ENCODE data around the gene OPN1SW.

The OPN1SW gene, protein sequence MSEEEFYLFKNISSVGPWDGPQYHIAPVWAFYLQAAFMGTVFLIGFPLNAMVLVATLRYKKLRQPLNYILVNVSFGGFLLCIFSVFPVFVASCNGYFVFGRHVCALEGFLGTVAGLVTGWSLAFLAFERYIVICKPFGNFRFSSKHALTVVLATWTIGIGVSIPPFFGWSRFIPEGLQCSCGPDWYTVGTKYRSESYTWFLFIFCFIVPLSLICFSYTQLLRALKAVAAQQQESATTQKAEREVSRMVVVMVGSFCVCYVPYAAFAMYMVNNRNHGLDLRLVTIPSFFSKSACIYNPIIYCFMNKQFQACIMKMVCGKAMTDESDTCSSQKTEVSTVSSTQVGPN

DNA sequence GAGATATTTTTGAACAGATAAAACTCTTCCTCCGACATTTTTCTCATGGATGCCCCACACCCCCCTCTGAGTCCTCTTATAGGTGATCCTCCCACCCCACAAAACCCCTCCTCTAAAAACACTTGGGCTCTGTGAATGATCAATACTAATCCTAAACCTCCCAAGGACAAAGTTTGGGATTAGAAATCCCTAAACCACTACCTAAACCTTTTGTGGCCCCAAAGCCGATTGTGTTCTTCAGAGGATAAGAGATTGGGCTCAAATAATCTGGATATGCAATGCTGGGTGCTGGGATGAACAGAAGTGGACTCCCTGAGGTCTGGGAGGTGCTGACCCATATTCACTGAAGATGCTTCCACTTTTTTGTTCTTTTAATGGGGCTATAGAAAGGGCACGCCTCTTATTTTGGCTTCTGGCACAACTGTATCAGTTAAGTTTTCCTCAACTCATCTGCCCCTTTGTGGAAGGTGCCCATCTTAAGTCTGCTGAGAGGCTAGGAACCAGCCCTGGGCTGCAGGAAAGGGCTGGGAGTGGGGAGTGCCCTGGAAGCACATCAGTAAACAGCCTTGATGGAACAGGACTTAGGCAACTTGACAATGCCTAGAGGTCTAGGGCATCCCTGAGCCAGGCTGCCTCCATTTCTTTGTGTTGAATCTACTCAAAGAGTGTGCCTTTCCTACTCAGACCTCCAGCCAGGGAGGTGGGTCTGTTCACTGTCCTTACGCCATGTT, at the start of gene OPN1SW:
Gene OPN1SW, minus strand, starts transcription at position 51 of the 731 bp plus-strand sequence. Its CDS starts 13 bp downstream, at position 38.
- no peak within 1 kb of the TSS for H3K4me3 ChIP-seq (ENCODE audit: low read depth, low read length)
- no peak for DNase-seq (ENCODE audit: low read depth)
- TF ChIP-seq, protein P1, sequence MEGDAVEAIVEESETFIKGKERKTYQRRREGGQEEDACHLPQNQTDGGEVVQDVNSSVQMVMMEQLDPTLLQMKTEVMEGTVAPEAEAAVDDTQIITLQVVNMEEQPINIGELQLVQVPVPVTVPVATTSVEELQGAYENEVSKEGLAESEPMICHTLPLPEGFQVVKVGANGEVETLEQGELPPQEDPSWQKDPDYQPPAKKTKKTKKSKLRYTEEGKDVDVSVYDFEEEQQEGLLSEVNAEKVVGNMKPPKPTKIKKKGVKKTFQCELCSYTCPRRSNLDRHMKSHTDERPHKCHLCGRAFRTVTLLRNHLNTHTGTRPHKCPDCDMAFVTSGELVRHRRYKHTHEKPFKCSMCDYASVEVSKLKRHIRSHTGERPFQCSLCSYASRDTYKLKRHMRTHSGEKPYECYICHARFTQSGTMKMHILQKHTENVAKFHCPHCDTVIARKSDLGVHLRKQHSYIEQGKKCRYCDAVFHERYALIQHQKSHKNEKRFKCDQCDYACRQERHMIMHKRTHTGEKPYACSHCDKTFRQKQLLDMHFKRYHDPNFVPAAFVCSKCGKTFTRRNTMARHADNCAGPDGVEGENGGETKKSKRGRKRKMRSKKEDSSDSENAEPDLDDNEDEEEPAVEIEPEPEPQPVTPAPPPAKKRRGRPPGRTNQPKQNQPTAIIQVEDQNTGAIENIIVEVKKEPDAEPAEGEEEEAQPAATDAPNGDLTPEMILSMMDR (IDR thresholded peaks at IDR 0.05; ENCODE audit: insufficient read depth, low read depth, low read length, missing control alignments) = no peak

DNA sequence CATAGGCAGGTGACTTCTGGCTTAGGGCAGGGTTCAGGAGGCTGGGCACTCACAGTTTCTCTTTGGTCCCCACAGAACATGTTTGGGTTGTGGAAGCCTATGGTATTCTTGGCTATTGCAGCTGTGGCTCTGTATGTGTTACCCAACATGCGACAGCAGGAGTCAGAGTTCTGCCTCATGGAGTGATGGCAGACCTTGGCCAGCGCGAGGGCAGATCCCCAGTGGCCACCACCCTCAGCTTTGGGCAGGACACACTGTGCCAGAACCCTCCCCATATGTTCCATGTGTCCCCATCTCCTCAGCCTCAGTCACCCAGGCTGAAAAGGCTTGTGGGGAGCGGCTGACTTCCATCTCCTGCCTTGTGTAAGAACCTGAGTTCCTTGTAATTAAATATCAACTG, 46.1 kb upstream of the OPN1SW start:
- TF ChIP-seq, protein P1 (IDR thresholded peaks at IDR 0.05; ENCODE audit: insufficient read depth, low read depth, low read length, missing control alignments) = no peak
- DNase-seq (ENCODE audit: low read depth) = no peak
- H3K4me3 ChIP-seq (ENCODE audit: low read depth, low read length) = no peak overlapping the region

DNA sequence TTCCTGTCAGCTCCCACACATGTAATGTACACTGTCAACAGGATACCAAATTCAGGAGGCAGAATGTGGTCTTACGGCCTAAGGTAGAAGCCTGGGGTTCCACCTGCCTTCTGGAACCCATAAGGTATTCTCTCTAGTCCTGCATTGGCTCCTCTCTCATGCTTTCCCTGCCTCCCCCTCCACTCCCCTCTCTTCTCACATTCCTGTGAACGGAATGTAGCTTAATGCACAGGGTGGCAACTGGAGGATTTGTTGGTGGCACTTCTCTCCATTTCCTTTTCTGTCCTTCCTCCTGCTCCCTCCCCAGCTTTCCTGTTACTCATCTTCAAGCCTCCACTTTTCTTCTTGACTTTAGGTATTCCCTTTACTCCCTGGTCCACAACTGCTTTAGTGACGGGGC, 43.1 kb upstream of the OPN1SW start:
- TF ChIP-seq, protein P1 (IDR thresholded peaks at IDR 0.05; ENCODE audit: insufficient read depth, low read depth, low read length, missing control alignments) = no peak

DNA sequence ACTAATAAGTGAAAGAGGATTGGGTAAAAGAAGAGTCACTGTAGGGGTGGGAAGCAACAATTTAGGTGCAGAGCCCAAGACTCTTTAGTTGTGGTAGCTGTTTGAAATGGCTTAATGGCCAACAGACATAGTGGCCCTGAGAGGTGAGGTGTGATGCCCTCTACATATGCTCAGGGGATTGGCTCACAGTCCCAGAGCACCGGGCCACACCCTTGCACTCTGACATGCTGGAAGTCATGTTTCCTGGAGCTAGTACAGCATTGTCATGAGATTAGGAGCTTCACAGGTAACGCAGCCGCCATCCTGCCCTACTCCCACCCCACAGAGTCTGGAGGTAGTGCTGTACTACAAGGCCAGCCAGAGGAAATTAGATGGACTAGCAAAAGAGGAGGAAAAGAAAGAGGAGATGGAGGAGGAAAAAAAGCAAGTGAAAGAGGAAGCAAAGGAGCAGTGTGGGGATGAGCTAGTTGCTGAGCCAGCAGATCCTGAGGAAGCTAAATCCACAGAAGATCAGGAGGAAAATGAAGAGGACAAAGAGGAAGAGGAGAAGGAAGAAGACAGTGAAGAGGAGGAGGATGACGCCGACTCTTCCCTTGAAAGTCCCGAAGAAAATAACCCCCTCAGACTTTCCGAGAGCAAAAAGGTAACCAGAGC, 39.8 kb upstream of the OPN1SW start:
- H3K4me3 ChIP-seq (ENCODE audit: low read depth, low read length) = no peak overlapping the region
- TF ChIP-seq, protein P1 (IDR thresholded peaks at IDR 0.05; ENCODE audit: insufficient read depth, low read depth, low read length, missing control alignments) = no peak
- DNase-seq (ENCODE audit: low read depth) = no peak

More for the DNA sequence above, 43.1 kb upstream of the OPN1SW start:
- H3K4me3 ChIP-seq (ENCODE audit: low read depth, low read length) = no peak overlapping the region
- no peak for DNase-seq (ENCODE audit: low read depth)

DNA sequence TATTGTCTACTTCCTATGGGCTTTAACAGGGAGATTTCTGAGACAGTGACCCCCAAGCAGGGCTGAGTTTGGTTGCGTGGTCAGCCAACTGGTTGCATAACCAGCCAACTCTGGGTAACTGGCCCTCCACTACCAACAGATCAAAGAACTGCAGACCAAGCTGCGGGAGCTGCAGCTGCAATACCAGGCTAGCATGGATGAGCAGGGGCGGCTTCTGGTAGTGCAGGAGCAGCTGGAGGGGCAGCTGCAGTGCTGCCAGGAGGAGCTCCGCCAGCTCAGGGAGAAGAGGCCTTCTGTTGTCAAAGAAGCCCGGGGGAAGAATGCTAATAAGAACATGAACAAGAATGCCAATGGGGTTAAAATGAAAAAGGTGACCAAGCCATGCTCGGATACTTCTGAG, 38.9 kb upstream of the OPN1SW start:
- TF ChIP-seq, protein P1 (IDR thresholded peaks at IDR 0.05; ENCODE audit: insufficient read depth, low read depth, low read length, missing control alignments) = no peak
- no peak for DNase-seq (ENCODE audit: low read depth)
- no peak overlapping the region for H3K4me3 ChIP-seq (ENCODE audit: low read depth, low read length)

DNA sequence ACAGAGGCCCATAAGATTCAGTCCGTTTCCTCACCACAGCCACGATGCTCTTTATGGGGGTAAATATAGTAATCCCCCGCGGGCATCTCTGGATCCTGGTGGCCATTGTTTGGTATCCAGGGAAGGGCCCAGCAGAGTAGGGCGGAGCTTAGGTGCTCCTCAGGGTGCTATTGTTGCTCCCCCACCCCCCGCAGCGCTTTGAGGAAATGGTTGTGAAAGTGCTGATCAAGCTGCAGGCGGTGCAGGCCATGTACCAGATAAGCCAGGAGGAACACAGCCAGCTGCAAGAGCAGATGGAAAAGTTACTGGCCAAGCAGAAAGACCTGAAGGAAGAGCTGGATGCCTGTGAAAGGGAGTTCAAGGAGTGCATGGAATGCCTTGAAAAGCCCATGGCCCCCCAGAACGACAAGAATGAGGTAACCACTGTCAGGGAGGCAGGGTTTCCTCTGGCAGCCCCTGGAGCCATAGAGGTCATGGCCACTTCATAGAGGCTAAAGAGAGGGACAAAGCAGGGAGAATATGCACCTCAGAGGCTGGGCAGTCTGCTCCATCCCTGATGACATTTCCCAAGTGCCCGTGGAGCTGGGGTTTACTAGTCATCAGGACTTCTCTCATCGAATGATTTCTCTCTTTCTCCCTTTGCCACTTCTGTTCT, 37.0 kb upstream of the OPN1SW start:
- DNase-seq (ENCODE audit: low read depth) = no peak
- TF ChIP-seq, protein P1 (IDR thresholded peaks at IDR 0.05; ENCODE audit: insufficient read depth, low read depth, low read length, missing control alignments) = no peak
- no peak overlapping the region for H3K4me3 ChIP-seq (ENCODE audit: low read depth, low read length)

All from GM12865 (cell line).